Measurements from ENCODE around the gene LHX8. TPM values are rescaled to one million over a fixed set of nuclear protein-coding genes. Genes with fewer than 3 reads are reported as not detected.
"Not testable (repeated sequence)": the region's sequence is repeated elsewhere in the genome, so short reads cannot be mapped to it uniquely, and the experiment has no call there.

Gene LHX8
- total RNA-seq, 1 experiment from 2014 or later, result not detected

DNA sequence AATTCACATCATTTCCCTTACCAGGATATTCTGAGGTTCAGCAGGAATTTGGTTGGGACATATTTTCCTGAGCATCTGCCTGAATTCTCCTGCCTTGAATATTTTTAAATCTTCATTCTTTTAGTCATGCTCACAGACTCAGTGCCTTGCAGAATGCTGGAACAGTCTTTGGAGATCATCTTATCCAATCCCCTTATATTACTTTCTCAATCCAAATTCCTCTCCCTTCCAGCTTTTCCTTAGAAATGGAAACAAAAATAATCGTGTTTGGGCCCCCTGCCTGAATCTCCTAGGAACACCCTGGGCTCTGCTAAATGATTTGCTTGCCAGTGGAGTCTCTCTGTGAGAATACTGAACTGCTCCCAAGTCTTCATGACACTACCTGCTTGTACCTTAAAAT is 38.4 kb downstream of the LHX8 start:
- ChIA-PET POLR2A (no interaction called here), CTCF (no interaction called here)
- in situ Hi-C loops (cut with HindIII; ENCODE audit: low pct_unique_long_range_greater_than_20kb, low sequenced_read_pairs) (no loop called here), intact Hi-C loops (cut with micrococcal nuclease; ENCODE audit: unreplicated experiment) (no loop called here)
- H3K36me3 ChIP-seq (ENCODE audit: control insufficient read depth, insufficient read depth, low read length), result no peaks in the 10 kb centered on the region
- H3K27me3 ChIP-seq (ENCODE audit: control insufficient read depth, insufficient read depth, low read length), result no peaks in the 10 kb centered on the region
- no peak for DNase-seq (ENCODE audit: low read depth, low spot score)
- no peaks in the 10 kb centered on the region for H3K4me1 ChIP-seq (ENCODE audit: control insufficient read depth, insufficient read depth, low read length)
- no peaks in the 10 kb centered on the region for H3K9me3 ChIP-seq (ENCODE audit: control insufficient read depth, insufficient read depth, low read depth, low read length)
- no TSS peak for BruUV-seq (replicated peaks)
- H3K4me3 ChIP-seq (ENCODE audit: low read depth in 2 of 2, low read length in 2 of 2), result no peak overlapping the region
- ATAC-seq, result no peak
- TF ChIP-seq POLR2AphosphoS5 (IDR thresholded peaks at IDR 0.05; ENCODE audit: low read depth, low read length) (no peak), SIN3A (IDR thresholded peaks at IDR 0.05; ENCODE audit: borderline replicate concordance, insufficient read depth, low read depth, low read length) (no peak), TCF7L2 (IDR thresholded peaks at IDR 0.05; ENCODE audit: low read depth, low read length) (no peak)
- TF ChIP-seq, protein P1, sequence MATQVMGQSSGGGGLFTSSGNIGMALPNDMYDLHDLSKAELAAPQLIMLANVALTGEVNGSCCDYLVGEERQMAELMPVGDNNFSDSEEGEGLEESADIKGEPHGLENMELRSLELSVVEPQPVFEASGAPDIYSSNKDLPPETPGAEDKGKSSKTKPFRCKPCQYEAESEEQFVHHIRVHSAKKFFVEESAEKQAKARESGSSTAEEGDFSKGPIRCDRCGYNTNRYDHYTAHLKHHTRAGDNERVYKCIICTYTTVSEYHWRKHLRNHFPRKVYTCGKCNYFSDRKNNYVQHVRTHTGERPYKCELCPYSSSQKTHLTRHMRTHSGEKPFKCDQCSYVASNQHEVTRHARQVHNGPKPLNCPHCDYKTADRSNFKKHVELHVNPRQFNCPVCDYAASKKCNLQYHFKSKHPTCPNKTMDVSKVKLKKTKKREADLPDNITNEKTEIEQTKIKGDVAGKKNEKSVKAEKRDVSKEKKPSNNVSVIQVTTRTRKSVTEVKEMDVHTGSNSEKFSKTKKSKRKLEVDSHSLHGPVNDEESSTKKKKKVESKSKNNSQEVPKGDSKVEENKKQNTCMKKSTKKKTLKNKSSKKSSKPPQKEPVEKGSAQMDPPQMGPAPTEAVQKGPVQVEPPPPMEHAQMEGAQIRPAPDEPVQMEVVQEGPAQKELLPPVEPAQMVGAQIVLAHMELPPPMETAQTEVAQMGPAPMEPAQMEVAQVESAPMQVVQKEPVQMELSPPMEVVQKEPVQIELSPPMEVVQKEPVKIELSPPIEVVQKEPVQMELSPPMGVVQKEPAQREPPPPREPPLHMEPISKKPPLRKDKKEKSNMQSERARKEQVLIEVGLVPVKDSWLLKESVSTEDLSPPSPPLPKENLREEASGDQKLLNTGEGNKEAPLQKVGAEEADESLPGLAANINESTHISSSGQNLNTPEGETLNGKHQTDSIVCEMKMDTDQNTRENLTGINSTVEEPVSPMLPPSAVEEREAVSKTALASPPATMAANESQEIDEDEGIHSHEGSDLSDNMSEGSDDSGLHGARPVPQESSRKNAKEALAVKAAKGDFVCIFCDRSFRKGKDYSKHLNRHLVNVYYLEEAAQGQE (IDR thresholded peaks at IDR 0.05; ENCODE audit: insufficient read depth in 1 of 2, low read depth in 2 of 2, low read length in 1 of 2), result no peak
- TF ChIP-seq, protein P2, sequence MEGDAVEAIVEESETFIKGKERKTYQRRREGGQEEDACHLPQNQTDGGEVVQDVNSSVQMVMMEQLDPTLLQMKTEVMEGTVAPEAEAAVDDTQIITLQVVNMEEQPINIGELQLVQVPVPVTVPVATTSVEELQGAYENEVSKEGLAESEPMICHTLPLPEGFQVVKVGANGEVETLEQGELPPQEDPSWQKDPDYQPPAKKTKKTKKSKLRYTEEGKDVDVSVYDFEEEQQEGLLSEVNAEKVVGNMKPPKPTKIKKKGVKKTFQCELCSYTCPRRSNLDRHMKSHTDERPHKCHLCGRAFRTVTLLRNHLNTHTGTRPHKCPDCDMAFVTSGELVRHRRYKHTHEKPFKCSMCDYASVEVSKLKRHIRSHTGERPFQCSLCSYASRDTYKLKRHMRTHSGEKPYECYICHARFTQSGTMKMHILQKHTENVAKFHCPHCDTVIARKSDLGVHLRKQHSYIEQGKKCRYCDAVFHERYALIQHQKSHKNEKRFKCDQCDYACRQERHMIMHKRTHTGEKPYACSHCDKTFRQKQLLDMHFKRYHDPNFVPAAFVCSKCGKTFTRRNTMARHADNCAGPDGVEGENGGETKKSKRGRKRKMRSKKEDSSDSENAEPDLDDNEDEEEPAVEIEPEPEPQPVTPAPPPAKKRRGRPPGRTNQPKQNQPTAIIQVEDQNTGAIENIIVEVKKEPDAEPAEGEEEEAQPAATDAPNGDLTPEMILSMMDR (IDR thresholded peaks at IDR 0.05), result no peak
- no peak overlapping the region for H3K27ac ChIP-seq (ENCODE audit: low read length)

DNA sequence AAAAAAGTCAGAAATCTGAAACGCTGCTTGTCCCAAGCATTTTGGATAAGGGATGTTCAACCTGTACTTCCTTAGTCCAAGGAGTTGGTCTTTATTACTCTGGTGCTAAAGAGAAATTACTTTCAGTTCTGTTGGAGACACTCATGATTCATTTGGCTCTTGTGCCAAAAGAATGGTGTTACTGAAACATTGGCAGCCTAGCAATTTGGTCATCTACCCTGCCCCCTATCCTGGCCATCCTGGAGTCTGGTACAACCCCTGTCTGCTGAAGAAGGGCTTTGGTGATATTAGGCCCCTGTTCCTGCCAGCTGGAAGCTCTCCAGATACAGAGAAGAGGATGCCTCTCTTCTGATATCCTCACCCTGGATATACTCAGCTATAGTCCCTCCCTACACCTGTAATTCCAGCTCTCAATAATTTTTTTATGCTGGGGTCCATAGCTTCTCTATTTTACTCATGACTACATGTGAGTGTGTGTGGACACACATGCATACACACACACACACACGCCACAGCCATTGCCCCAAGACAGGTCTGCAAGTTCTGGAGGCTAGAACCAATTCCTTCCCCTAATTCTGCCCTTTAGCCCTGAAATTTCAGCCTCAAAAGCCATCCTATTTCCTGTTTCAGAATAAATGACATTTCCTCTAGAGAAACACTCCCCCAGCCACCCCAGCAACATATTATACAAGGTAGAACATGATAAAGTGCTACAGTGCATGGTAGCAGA is 40.0 kb downstream of the LHX8 start:
- no TSS peak for BruUV-seq (replicated peaks)
- TF ChIP-seq, protein P1 (IDR thresholded peaks at IDR 0.05; ENCODE audit: insufficient read depth in 1 of 2, low read depth in 2 of 2, low read length in 1 of 2), result no peak
- TF ChIP-seq POLR2AphosphoS5 (IDR thresholded peaks at IDR 0.05; ENCODE audit: low read depth, low read length) (no peak), TCF7L2 (IDR thresholded peaks at IDR 0.05; ENCODE audit: low read depth, low read length) (no peak), SIN3A (IDR thresholded peaks at IDR 0.05; ENCODE audit: borderline replicate concordance, insufficient read depth, low read depth, low read length) (no peak)
- TF ChIP-seq, protein P2 (IDR thresholded peaks at IDR 0.05), result no peak
- intact Hi-C loops (cut with micrococcal nuclease; ENCODE audit: unreplicated experiment), result no loop called here
- in situ Hi-C loops (cut with HindIII; ENCODE audit: low pct_unique_long_range_greater_than_20kb, low sequenced_read_pairs), result no loop called here
- no peak for ATAC-seq
- POLR2A ChIA-PET, result no interaction called here
- no peak for DNase-seq (ENCODE audit: low read depth, low spot score)
- H3K4me1 ChIP-seq (ENCODE audit: control insufficient read depth, insufficient read depth, low read length), result no peaks in the 10 kb centered on the region
- H3K36me3 ChIP-seq (ENCODE audit: control insufficient read depth, insufficient read depth, low read length), result no peaks in the 10 kb centered on the region
- H3K27ac ChIP-seq (ENCODE audit: low read length), result no peak overlapping the region
- no peak overlapping the region for H3K4me3 ChIP-seq (ENCODE audit: low read depth in 2 of 2, low read length in 2 of 2)
- H3K27me3 ChIP-seq (ENCODE audit: control insufficient read depth, insufficient read depth, low read length), result no peaks in the 10 kb centered on the region
- CTCF ChIA-PET, result no interaction called here
- no peaks in the 10 kb centered on the region for H3K9me3 ChIP-seq (ENCODE audit: control insufficient read depth, insufficient read depth, low read depth, low read length)

DNA sequence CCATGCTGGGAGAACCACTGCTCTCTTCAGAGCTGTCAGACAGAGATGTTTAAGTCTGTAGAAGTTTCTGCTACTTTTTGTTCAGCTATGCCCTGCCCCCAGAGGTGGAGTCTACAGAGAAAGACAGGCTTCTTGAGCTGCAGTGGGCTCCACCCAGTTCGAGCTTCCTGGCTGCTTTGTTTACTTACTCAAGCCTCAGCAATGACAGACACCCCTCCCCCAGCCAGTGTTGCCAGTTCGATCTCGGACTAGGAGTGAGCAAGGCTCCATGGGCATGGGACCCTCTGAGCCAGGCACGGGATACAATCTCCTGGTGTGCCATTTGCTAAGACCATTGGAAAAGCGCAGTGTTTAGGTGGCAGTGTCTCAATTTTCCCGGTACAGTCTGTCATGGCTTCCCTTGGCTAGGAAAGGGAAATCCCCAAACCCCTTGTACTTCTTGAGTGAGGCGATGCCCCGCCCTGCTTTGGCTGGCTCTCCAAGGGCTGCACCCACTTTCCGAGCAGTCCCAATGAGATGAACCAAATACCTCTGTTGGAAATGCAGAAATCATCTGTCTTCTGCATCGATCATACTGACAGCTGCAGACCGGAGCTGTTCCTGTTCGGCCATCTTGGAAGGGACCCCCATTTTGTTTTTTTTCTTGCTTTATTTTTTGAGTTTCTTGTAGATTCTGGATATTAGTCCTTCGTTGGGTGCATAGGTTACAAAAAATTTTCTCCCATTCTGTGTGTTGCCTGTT is 47.2 kb downstream of the LHX8 start:
- H3K4me3 ChIP-seq (ENCODE audit: low read depth in 2 of 2, low read length in 2 of 2); H3K4me1 ChIP-seq (ENCODE audit: control insufficient read depth, insufficient read depth, low read length); POLR2A ChIA-PET; H3K27ac ChIP-seq (ENCODE audit: low read length); H3K9me3 ChIP-seq (ENCODE audit: control insufficient read depth, insufficient read depth, low read depth, low read length); H3K27me3 ChIP-seq (ENCODE audit: control insufficient read depth, insufficient read depth, low read length); intact Hi-C loops (cut with micrococcal nuclease; ENCODE audit: unreplicated experiment); ATAC-seq; DNase-seq (ENCODE audit: low read depth, low spot score); CTCF ChIA-PET; BruUV-seq (replicated peaks); H3K36me3 ChIP-seq (ENCODE audit: control insufficient read depth, insufficient read depth, low read length): not testable (repeated sequence)
- in situ Hi-C loops (cut with HindIII; ENCODE audit: low pct_unique_long_range_greater_than_20kb, low sequenced_read_pairs), result loop anchor here (25.0 kb wide), 1 partner anchor 394 kb away; no protein-coding TSS in a partner anchor
